ENCODE results near the gene PIN1.
"Not testable (repeated sequence)": the region's sequence is repeated elsewhere in the genome, so short reads cannot be mapped to it uniquely, and the experiment has no call there.

The PIN1 gene

DNA sequence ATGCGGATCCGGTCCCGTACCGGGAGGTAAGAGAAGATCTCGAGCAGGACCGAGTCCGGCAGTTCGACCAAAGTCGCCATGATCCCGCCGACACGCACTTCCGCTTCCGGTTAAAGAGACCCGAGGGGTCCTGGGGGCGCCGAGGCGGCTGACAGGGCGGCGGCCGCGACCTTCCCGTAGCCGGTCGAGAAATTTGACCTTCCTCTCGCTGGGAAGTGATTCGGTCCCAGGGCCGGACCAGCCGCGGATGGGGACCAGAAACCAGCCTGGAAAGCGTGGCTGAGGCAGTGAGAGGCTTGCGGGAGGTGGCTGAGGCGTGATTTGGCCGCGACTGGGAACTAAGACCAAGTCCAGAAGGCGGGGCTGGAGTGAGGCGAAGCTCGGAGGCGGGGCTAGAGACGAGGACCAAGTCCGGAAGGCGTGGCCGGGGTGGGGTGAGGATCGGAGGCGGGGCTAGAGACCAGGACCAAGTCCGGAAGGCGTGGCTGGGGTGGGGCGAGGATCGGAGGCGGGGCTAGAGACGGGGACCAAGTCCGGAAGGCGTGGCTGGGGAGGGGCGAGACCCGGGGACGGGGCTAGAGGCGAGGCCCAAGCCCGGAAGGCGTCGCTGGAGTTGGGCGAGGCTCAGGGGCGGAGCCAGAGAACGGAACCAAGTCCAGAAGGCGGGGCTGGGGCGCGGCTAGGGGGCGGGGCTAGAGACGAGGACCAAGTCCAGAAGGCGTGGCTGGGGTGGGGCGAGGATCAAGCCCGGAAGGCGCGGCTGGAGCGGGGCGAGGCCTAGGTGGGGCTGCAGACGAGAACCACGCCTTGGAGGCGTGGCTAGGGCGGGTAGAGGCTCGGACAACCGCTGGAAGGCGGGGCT is 16.2 kb upstream of the PIN1 start, which contains the start of gene FBXL12:
TSS of gene FBXL12 (minus strand) at position 346 of the 862 bp plus-strand sequence. CDS start at position 80, 266 bp downstream.
- DNase-seq: peak; percentile 100

DNA sequence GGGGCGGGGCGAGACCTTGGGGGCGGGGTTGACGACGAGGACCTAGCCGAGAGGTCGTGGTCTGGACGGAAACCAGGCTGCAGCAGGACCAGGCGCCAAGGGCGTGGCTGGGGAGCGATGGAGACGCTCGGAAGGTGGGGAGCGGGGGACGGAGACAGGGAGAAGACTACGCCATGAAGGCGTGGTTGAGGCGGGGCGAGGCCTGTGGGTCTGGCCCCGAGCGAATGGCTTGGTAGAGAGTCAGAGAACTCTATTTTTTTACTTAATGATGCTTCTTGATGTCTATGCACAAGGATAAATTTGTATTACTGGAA is 15.6 kb upstream of the PIN1 start:
- no peak for DNase-seq

DNA sequence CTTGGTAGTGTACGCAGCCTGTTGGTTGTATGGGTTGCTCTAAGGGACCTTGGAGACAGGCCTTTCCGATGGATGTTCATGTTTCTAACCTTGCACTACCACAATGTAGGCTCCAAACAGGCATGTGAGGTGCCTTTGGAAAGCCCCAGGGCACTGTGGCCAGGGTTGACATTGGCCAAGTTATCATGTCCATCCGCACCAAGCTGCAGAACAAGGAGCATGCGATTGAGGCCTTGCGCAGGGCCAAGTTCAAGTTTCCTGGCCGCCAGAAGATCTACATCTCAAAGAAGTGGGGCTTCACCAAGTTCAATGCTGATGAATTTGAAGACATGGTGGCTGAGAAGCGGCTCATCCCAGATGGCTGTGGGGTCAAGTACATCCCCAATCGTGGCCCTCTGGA is 15.1 kb upstream of the PIN1 start:
- DNase-seq: not testable (repeated sequence)

DNA sequence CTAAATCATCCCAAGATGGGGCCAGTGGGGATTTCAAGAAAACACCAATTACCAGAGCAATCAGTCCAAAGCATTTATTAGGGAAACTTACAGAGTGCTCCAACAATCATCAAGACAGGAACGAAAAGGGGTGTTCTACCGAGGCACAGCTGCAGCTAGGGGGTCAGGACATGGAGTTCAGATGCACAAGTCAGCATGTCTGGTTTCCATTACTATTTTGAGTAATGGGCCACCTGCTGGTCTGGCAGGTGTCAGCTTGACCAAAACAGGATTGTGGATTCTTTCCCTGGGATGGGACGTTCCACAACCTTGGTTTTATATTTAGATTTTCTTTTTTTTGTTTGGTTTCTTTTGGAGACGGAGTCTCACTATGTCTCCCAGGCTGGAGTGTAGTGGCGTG is 11.3 kb upstream of the PIN1 start:
- DNase-seq: no peak

DNA sequence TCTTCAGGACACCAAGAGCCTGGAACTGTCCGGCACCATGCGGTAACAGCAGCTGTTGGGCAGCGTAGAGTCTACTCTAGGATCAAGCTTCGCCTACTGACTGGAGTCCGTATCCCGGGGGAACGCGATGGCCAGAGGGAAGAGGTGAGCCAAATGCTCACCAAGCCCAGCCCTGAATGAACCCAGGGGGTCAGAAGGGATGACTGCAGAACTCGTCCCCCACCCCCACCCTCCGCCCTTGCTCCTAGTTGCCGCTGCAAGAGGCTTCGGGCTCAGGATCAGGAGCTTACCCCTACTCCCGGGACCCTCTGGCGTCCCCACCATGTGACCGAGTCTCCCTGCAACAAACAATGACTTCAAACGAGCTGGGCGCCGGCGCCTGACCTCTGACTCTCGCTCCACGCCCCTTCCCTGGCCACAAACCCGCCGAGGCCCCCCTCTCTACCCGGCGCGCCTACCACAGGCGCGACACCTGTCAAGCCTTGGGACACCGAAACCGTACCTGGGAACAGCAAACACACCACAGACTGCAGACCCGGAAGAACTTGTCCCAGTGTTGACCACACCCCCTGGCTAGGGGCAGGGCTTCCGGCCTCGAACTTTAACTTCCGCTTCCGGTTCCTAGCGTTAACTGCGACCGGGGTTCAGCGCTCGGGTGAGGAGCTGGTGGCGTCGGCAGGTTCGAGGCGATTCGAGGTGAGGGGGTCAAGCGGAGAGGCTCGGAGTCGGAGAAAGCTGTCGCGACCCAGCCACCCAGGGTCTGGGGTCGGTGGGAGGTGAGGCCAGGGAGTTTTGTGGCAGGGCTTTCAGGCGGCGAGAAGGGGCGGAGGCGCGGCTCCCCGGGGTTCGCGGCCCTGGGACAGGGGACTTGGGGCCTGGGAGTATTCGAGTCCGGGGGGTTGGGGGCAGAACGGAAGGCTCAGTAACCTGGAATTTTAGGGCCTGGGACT is 7.6 kb upstream of the PIN1 start, which contains the start of gene UBL5:
TSS of gene UBL5 (plus strand) at position 630 of the 950 bp plus-strand sequence. CDS start 420 bp downstream, outside the sequence.
- DNase-seq: peak; percentile 93

DNA sequence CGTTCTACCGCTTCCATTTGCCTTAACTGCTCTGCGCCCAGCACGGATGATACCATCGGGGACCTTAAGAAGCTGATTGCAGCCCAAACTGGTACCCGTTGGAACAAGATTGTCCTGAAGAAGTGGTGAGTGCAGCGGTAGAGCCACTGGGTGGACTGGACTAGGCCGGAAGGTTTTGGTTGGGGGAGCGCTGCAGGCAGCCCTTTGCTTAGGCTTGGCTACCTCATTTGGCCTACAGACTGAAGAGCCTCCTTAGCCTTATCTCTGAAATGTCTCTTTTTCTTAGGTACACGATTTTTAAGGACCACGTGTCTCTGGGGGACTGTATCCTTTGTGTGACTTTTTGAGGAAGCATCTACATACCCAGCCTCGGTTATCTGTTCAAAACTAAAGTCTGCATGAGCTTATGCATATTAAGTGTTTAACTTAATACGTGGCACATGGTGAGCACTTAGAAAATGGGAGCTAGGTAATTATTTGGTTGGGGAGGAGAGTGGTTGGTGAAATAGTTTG is 6.5 kb upstream of the PIN1 start:
- no peak for DNase-seq

DNA sequence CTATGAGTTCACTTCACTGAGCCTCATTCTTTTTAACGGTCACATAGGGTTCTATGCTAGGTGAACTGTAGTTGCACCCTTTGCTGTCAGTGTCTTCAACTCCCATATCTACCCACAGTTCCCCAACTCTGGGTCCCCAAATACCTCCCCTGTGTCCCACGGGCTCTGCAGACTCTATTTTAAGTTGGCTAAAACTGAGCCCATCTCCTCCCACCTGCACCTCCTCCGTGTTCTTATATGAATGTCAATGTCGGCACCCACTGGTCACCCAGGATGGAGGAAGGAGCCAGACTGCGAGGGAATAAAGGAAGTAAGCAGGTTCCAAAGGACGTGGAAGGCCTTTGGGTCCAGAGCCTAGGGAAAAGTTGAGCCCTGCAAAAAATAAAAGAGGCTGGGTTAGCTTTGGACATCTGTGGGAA is 802 bp upstream of the PIN1 start:
- no peak for DNase-seq

DNA sequence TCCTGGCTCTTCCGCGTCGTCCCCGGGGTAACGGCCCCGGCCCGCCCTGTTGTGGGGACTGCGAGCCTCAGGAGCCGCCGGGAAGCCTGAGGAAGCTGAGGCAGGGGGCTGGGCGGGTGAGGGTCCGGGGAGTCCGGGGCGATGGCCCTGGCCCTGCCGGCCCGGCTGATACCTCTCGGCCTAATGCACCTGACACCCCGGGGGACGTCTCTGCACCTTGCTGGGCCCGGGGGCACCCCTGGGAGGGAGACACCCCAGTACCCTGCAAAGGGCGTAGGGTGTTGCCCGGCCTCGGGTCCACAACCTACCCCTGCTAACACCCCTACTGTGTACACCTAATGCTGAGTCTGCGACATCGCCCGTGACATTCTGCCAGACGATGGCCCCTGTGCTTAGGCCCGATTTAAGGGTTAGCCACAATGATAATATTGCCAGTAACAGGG is 410 bp downstream of the PIN1 start:
- DNase-seq: peak; percentile 21

DNA sequence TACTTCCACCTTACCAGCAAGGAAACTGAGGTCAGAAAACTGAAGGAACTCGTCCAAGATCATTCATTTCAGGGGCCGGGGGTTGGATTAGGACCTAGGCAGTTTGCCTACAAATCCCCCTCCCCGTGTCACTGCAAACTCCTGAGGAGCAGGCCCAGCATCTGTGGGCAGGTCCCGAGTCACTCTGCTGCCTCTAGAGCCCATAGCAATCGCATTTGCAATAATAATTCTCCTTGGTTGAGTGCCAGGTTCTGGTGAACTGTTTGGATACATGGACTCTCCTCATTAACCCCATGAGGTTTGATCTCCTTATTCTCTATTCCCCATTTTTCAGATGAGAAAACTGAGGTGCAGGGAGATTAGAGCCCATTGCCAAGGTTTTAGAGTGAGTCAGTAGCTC is 903 bp downstream of the PIN1 start:
- no peak for DNase-seq

DNA sequence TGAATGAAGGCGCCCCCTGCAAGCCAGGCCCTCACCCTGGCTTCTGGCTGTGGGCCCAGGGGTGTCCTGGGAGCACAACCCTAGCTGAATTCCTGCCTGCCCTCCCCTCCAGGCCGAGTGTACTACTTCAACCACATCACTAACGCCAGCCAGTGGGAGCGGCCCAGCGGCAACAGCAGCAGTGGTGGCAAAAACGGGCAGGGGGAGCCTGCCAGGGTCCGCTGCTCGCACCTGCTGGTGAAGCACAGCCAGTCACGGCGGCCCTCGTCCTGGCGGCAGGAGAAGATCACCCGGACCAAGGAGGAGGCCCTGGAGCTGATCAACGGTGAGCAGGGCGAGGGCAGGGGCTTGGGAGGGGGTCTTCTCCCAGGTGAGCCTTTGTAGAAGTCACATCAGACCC is 3.2 kb downstream of the PIN1 start:
- DNase-seq: no peak

DNA sequence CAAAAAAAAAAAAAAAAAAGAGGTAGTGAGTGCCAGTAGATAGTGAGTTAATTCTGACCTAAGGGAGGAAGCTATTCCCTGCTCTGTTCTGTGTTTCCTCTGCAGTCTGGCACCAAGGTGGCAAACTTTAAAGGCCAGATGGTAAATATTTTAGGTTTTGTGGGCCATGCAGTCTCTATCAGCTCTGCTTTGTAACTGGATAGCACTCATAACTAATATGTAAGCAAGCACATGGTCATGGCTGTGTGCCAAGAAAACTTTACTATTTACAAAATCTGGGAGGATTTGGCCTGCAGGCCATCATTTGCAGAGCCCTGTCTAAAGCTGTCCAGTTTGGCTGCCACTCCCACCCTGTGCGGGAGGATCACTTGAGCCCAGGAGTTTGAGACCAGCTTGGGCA is 4.3 kb downstream of the PIN1 start:
- no peak for DNase-seq

DNA sequence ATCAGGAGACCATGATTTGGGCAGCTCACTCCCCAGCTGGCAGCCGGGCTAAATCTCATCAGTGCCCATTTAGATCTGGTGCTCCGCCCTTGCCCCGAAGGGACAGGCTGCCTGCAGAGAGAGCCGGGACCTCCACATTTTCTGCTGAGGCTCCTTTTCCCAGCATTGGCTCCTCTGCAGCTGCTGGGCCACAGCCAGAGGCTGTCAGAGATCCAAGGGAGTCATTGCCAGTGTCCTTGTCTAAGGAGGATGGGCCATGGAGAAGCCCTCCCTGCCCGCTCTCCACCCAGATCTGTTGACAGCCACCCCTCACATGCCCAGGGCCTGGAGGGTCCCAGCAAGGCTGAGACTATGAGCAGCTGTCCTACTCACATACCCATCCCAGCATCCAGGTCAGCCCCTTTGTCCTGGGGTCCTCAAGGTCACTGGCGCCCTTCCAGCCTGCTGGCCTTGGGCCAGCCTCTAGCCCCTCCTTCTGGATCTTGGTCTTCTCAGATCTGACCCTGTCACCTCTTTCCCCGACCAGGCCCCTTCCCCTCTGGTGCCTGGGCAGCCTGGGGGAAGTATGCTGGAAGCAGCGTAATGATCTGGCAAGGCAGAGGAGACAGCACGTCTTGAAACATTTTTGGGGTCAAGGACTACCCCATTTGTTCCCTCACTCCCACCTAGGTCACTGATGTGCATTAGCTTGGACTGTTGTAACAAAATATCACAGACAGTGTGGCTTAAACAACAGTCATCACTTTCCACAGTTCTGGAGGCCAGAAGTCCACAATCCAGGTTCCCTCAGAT is 7.9 kb downstream of the PIN1 start:
- DNase-seq: no peak

DNA sequence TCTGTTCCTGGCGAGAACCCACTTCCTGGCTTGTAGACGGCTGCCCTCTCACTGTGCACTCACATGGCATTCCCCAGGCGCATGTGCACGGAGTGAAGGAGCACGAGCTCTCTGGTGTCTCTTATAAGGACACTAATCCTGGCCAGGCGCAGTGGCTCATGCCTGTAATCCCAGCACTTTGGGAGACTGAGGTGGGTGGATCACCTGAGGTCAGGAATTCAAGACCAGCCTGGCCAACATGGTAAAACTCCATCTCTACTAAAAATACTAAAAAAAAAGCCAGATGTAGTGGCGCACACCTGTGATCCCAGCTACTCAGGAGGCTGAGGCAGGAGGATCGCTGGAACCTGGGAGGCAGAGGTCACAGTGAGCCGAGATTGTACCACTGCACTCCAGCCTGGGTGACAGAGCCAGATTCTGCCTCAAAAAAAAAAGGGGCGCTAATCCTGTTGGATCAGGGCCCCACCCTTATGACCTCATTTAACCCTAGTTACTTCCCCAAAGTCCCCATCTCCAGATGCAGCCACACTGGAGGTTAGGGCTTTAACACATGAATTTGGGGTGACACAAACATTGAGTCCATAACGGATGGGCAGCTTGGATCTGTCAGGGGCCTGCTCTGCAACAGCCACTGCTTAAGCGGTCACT is 8.6 kb downstream of the PIN1 start:
- not testable (repeated sequence) for DNase-seq

DNA sequence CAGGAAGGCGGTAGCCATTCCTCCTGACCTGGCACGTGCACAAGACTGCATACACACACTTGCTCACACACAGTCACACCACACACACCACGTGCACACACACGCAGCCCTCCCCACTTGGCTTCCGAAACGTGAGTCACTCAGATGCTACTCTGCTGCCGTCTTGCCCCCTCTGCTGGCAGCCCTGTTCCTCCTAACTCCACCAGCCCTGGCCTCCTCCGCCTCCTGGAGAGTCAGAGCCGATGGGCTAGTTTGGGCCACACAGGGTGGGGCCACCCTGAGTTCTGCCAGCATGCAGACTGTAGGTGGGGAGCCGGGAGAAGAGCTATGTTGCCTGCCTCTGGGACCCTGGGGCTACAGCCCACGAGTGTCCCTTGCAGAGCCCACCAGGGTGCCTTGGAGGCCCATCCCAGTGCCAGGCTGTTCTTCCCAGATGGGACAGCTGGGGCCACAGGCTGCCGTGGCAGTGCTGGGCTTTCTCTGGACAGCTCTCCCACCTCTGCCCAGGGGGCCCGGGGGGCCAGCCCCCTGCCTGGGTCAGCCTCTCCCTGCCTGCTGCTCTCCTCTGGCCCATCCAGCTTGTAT is 12.1 kb downstream of the PIN1 start:
- DNase-seq: peak; percentile 66

DNA sequence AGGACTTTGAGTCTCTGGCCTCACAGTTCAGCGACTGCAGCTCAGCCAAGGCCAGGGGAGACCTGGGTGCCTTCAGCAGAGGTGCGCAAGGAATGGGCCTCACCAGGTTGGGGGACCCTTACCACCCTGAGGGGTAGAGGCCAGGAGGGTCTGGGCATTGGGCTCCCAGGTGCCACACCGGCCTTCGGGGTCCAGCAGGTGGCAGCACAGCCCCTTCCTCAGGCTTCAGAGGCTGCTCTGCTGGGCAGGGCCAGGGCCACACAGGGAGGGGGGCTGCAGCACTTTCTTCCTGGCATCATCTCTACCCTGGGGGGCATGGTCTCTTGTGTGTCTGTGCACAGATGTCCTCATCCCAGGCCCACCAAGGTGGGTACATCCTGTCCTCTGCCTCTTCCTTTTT is 12.9 kb downstream of the PIN1 start:
- DNase-seq: peak; percentile 28

DNA sequence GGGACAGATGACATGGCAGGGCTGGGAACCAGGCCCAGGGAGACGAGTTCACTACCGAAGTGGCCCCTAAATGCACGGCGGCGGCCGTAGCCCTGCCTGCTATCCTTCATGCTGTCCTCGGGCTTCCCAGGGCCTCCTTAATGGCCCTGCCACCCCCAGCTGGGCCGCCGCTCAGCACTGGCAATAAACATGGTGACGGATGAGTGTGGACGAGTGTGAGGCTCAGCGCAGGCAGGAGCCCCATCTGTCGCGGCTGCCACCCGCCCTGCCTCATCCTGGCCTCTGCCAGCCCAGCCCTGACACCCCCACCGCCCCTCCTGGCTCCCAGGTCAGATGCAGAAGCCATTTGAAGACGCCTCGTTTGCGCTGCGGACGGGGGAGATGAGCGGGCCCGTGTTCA is 13.6 kb downstream of the PIN1 start:
- DNase-seq: no peak

DNA sequence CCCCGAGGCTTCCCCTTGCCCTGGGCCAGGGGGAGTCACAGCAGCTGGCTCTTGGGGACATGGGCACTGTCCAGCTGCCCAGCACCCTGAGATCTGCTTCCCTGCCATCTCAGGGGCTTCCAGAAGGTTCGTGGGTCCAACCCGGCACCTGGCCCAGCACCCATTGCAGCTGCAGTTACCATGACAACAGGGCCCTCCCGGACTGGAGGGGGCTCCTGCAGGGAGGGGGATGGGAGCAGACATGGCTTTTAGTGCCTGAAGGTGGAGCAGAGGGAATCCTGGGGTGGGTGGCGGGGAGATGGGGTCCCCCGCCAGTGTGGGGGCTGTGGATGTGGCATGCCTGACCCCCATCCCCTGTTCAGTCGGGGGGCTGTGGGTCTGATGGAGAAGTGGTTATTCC is 14.7 kb downstream of the PIN1 start:
- no peak for DNase-seq

DNA sequence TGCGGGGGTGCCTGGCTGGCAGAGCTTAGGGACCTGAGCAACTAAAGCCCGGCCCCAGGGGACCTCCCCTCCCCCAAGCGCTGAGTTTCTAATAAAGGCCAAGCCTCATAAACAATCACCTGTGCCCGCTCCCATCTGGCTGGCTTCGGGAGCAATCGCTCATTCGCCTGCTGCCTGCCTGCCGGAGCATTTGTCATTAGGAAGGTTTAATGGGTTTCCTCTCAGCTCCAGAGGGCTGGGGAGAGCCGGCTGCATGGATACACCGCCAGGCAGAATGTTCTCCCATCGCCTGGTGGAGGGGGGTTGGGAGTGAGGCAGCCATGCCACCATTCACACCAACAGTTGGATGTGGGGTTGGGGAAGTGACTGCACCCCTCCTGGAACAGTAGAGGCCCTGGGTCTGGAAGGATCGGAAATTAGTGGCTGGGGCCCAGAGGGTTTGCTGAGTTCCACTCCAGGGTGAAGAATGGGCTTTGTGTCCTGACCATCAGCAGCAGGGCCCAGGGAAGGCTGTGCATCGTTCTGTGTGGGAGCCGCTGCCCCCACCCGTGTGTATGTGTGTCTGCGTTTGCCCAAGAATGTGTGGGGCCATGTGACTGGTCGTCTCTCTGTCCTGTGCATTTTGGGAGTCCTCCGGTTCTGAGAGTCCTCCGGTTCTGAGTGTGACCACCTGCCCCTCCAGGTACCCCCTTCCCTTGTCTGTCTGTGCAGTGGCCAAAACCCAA is 15.3 kb downstream of the PIN1 start:
- DNase-seq: no peak

DNA sequence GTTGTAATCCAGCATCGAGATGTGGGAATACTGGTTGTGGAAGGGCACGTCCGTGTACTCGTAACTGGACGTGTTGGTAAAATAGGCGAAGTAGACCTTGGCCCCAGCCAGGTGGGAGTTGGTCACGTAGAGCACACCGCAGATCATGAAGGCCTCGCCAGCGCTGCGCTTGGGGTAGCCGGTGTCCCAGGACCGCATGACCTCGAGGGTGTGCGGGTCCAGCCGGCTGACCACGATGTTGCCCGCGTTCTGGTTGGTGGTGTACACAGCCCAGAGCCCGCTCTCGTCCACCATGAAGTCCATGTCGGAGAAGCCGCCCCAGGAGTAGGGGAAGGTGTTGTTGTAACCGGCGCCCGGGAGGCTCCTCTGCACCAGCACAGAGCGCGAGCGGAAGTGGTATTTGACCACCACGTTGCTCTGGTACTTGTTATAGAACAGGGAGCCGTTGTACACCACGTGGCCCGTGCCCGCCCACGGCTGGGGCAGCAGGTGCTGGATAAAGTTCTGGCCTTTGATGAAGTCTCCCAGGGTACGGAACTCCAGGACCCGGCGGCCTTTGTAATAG is 19.2 kb downstream of the PIN1 start:
- DNase-seq: no peak

DNA sequence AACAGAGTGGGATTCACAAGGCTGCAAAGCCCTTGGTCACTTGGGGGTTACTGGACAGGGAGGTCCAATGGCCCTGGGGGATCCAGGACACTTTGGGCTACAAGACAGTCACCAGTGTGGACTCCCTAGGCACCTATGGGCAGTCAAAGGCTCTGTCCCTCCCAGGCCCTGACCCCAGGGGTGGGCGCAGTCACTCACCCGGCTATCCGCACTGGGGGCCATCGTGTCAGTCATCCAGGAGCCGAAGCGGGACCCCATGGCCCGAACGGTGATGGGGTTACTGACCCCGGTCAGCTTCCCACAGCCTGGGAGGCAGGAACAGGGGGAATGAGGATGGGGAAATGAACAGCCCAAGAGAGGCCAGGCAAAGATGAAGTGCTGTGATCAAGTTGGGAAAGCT is 21.5 kb downstream of the PIN1 start:
- DNase-seq: no peak
